K562 (cell line): ENCODE measurements around the gene ZEB2. TPM values are rescaled to one million over a fixed set of nuclear protein-coding genes. Genes with fewer than 3 reads are reported as not detected.

Experiments
- RFX1 ChIP-seq: fragments of 450-650 bp; IDR thresholded peaks from 2 replicates; pipeline ENCODE4 v1.6.1; 2016; ENCODE audit warnings: mild to moderate bottlenecking, moderate library complexity
- ZNF707 ChIP-seq: fragments of 250-450 bp; sonication (Bioruptor Pico); conservative IDR thresholded peaks from 2 replicates; pipeline ENCODE4 v1.8.0; 2022; ENCODE audit warnings: inconsistent platforms, mild to moderate bottlenecking, moderate library complexity
- polyA plus RNA-seq, 8 experiments: library from polyadenylated mRNA; depleted of rRNA in 4 of 8; stranded (reverse) in 5 of 8; unstranded in 3 of 8; fragments of >200 nt; fragmentation: Nextera tagmentation in 2 of 8; fragmentation: Illumina TruSeq in 1 of 8; extraction: Ambion mirVana in 2 of 8; extraction: Trizol in 1 of 8; gene quantifications; 2 replicates each; pipeline versions ENCODE4 v1.2.1 to v1.2.3, GENCODE V29; 2011 to 2014; ENCODE audit warnings: inconsistent platforms in 1 of 8, missing spikeins in 1 of 8
- total RNA-seq, 7 experiments: library from RNA; depleted of rRNA in 6 of 7; stranded (reverse); fragments of >200 nt in 6 of 7; fragmentation: Illumina TruSeq in 2 of 7; extraction: Trizol in 2 of 7; gene quantifications; 2 replicates each; pipeline versions ENCODE4 v1.2.1 to v1.2.3, GENCODE V29; 2011 to 2021; ENCODE audit warnings: low replicate concordance in 1 of 7
- TF ChIP-seq, protein P1 (sequence below): fragments of 250-450 bp; sonication (Bioruptor Pico); IDR thresholded peaks from 2 replicates; pipeline ENCODE4 v1.4.0; 2020; ENCODE audit warnings: mild to moderate bottlenecking, moderate library complexity, borderline replicate concordance
- TF ChIP-seq, protein P2 (sequence below): fragments of 450-650 bp; IDR thresholded peaks from 2 replicates; pipeline ENCODE4 v1.6.1; 2016; ENCODE audit warnings: low read depth
- TF ChIP-seq, protein P3 (sequence below): fragments of 450-650 bp; IDR thresholded peaks from 2 replicates; pipeline ENCODE4 v1.7.1; 2018; ENCODE audit warnings: mild to moderate bottlenecking, low read depth; ENCODE audit not compliant: partially characterized antibody
- TF ChIP-seq, protein P4 (sequence below): fragments of 250-450 bp; sonication (Bioruptor Pico); IDR thresholded peaks from 2 replicates; pipeline ENCODE4 v1.5.0; 2022; ENCODE audit warnings: mild to moderate bottlenecking
- TF ChIP-seq, protein P5 (sequence below), 2 experiments: fragments of 450-650 bp in 1 of 2; IDR thresholded peaks; 2 replicates each; pipeline ENCODE4 v1.6.1; 2011 to 2017; ENCODE audit warnings: low read depth in 2 of 2, antibody characterized with exemption in 1 of 2, borderline replicate concordance in 1 of 2, low read length in 1 of 2, mild to moderate bottlenecking in 1 of 2, mixed read lengths in 1 of 2; ENCODE audit not compliant: control insufficient read depth in 1 of 2

ZEB2 gene
- total and polyA plus RNA-seq, 9 of the 15 experiments (the other 6 are each of a cell fraction or from before 2014, with no cell fraction given) = 15.1 to 113 (median 72.3) TPM

DNA sequence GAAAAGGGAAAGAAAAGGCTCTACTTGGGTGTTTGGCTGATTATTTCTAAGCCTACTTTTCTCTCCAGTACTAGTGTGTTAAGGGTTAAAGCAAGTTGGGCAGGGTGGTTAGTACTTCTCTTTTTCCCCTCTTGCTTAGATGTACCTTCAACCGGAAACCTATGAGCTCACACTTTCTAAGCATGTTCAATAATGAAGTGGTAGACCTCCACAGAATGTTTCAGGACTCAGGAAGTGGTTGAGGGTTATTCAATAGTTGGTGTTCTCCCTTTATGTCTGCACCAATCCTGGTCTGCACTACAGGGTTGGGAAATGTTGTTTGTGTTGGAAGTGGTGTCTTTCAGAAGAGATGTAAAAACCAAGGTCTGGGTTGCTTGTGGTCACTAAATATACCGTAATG, 137.1 kb downstream of the ZEB2 start (continued):
- TF ChIP-seq, protein P1, sequence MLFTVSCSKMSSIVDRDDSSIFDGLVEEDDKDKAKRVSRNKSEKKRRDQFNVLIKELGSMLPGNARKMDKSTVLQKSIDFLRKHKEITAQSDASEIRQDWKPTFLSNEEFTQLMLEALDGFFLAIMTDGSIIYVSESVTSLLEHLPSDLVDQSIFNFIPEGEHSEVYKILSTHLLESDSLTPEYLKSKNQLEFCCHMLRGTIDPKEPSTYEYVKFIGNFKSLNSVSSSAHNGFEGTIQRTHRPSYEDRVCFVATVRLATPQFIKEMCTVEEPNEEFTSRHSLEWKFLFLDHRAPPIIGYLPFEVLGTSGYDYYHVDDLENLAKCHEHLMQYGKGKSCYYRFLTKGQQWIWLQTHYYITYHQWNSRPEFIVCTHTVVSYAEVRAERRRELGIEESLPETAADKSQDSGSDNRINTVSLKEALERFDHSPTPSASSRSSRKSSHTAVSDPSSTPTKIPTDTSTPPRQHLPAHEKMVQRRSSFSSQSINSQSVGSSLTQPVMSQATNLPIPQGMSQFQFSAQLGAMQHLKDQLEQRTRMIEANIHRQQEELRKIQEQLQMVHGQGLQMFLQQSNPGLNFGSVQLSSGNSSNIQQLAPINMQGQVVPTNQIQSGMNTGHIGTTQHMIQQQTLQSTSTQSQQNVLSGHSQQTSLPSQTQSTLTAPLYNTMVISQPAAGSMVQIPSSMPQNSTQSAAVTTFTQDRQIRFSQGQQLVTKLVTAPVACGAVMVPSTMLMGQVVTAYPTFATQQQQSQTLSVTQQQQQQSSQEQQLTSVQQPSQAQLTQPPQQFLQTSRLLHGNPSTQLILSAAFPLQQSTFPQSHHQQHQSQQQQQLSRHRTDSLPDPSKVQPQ (CRISPR knock-in tag) = no peak
- TF ChIP-seq, protein P2, sequence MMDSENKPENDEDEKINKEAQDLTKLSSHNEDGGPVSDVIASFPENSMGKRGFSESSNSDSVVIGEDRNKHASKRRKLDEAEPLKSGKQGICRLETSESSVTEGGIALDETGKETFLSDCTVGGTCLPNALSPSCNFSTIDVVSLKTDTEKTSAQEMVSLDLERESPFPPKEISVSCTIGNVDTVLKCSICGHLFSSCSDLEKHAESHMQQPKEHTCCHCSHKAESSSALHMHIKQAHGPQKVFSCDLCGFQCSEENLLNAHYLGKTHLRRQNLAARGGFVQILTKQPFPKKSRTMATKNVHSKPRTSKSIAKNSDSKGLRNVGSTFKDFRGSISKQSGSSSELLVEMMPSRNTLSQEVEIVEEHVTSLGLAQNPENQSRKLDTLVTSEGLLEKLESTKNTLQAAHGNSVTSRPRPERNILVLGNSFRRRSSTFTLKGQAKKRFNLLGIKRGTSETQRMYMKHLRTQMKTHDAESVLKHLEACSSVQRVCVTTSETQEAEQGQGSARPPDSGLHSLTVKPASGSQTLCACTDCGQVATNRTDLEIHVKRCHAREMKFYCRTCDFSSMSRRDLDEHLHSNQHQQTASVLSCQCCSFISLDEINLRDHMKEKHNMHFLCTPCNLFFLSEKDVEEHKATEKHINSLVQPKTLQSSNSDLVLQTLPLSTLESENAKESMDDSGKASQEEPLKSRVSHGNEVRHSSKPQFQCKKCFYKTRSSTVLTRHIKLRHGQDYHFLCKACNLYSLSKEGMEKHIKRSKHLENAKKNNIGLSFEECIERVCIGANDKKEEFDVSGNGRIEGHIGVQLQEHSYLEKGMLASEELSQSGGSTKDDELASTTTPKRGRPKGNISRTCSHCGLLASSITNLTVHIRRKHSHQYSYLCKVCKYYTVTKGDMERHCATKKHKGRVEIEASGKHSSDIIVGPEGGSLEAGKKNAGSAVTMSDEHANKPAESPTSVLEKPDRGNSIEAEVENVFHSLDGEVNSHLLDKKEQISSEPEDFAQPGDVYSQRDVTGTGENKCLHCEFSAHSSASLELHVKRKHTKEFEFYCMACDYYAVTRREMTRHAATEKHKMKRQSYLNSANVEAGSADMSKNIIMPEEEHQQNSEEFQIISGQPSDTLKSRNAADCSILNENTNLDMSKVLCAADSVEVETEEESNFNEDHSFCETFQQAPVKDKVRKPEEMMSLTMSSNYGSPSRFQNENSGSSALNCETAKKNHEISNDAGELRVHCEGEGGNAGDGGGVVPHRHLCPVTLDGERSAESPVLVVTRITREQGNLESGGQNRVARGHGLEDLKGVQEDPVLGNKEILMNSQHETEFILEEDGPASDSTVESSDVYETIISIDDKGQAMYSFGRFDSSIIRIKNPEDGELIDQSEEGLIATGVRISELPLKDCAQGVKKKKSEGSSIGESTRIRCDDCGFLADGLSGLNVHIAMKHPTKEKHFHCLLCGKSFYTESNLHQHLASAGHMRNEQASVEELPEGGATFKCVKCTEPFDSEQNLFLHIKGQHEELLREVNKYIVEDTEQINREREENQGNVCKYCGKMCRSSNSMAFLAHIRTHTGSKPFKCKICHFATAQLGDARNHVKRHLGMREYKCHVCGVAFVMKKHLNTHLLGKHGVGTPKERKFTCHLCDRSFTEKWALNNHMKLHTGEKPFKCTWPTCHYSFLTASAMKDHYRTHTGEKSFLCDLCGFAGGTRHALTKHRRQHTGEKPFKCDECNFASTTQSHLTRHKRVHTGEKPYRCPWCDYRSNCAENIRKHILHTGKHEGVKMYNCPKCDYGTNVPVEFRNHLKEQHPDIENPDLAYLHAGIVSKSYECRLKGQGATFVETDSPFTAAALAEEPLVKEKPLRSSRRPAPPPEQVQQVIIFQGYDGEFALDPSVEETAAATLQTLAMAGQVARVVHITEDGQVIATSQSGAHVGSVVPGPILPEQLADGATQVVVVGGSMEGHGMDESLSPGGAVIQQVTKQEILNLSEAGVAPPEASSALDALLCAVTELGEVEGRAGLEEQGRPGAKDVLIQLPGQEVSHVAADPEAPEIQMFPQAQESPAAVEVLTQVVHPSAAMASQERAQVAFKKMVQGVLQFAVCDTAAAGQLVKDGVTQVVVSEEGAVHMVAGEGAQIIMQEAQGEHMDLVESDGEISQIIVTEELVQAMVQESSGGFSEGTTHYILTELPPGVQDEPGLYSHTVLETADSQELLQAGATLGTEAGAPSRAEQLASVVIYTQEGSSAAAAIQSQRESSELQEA = no peak
- TF ChIP-seq, protein P3, sequence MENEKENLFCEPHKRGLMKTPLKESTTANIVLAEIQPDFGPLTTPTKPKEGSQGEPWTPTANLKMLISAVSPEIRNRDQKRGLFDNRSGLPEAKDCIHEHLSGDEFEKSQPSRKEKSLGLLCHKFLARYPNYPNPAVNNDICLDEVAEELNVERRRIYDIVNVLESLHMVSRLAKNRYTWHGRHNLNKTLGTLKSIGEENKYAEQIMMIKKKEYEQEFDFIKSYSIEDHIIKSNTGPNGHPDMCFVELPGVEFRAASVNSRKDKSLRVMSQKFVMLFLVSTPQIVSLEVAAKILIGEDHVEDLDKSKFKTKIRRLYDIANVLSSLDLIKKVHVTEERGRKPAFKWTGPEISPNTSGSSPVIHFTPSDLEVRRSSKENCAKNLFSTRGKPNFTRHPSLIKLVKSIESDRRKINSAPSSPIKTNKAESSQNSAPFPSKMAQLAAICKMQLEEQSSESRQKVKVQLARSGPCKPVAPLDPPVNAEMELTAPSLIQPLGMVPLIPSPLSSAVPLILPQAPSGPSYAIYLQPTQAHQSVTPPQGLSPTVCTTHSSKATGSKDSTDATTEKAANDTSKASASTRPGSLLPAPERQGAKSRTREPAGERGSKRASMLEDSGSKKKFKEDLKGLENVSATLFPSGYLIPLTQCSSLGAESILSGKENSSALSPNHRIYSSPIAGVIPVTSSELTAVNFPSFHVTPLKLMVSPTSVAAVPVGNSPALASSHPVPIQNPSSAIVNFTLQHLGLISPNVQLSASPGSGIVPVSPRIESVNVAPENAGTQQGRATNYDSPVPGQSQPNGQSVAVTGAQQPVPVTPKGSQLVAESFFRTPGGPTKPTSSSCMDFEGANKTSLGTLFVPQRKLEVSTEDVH = peak; percentile 30
- TF ChIP-seq ZNF707 (CRISPR knock-in tag) (no peak), RFX1 (no peak)
- TF ChIP-seq, protein P4, sequence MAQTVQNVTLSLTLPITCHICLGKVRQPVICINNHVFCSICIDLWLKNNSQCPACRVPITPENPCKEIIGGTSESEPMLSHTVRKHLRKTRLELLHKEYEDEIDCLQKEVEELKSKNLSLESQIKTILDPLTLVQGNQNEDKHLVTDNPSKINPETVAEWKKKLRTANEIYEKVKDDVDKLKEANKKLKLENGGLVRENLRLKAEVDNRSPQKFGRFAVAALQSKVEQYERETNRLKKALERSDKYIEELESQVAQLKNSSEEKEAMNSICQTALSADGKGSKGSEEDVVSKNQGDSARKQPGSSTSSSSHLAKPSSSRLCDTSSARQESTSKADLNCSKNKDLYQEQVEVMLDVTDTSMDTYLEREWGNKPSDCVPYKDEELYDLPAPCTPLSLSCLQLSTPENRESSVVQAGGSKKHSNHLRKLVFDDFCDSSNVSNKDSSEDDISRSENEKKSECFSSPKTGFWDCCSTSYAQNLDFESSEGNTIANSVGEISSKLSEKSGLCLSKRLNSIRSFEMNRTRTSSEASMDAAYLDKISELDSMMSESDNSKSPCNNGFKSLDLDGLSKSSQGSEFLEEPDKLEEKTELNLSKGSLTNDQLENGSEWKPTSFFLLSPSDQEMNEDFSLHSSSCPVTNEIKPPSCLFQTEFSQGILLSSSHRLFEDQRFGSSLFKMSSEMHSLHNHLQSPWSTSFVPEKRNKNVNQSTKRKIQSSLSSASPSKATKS (CRISPR knock-in tag) = 0 out of 2 replicates have a peak, but pooled peaks have one; percentile 19
- TF ChIP-seq, protein P5, sequence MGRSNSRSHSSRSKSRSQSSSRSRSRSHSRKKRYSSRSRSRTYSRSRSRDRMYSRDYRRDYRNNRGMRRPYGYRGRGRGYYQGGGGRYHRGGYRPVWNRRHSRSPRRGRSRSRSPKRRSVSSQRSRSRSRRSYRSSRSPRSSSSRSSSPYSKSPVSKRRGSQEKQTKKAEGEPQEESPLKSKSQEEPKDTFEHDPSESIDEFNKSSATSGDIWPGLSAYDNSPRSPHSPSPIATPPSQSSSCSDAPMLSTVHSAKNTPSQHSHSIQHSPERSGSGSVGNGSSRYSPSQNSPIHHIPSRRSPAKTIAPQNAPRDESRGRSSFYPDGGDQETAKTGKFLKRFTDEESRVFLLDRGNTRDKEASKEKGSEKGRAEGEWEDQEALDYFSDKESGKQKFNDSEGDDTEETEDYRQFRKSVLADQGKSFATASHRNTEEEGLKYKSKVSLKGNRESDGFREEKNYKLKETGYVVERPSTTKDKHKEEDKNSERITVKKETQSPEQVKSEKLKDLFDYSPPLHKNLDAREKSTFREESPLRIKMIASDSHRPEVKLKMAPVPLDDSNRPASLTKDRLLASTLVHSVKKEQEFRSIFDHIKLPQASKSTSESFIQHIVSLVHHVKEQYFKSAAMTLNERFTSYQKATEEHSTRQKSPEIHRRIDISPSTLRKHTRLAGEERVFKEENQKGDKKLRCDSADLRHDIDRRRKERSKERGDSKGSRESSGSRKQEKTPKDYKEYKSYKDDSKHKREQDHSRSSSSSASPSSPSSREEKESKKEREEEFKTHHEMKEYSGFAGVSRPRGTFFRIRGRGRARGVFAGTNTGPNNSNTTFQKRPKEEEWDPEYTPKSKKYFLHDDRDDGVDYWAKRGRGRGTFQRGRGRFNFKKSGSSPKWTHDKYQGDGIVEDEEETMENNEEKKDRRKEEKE (IDR thresholded peaks at IDR 0.05; ENCODE audit: borderline replicate concordance in 1 of 2, control insufficient read depth in 1 of 2, low read depth in 2 of 2, low read length in 1 of 2) = no peak
